22Rv1 (cell line): Measurements from ENCODE around the gene SVBP.

Experiments
- H3K27ac ChIP-seq: fragments of 450-650 bp; 2 replicates; pipeline ENCODE4 v1.5.1; 2017
- CTCF ChIP-seq: fragments of 450-650 bp; IDR thresholded peaks from 2 replicates; pipeline ENCODE4 v1.5.1; 2017; ENCODE audit warnings: mild to moderate bottlenecking
- ZFX ChIP-seq: fragments of 450-650 bp; IDR thresholded peaks from 2 replicates; pipeline ENCODE4 v1.6.1; 2017; ENCODE audit warnings: antibody characterized with exemption, borderline replicate concordance

Gene SVBP

GRCh38 chr1:42831273-42831672 lies 14.1 kb upstream of the SVBP start:
- no peak overlapping the region for H3K27ac ChIP-seq
- TF ChIP-seq ZFX (no peak), CTCF (no peak)

- H3K27ac ChIP-seq = no peak overlapping the region
- no peak for TF ChIP-seq ZFX
- no peak for TF ChIP-seq CTCF
These were observed 13.4 kb upstream of the SVBP start for GRCh38 chr1:42830631-42831030.

- TF ChIP-seq ZFX (no peak), CTCF (no peak)
- no peak overlapping the region for H3K27ac ChIP-seq
These were observed 8.0 kb upstream of the SVBP start for GRCh38 chr1:42825036-42825851.

GRCh38 chr1:42824481-42825035 lies 7.4 kb upstream of the SVBP start:
- TF ChIP-seq ZFX (no peak), CTCF (no peak)
- H3K27ac ChIP-seq = no peak overlapping the region

- no peak for TF ChIP-seq CTCF
- TF ChIP-seq ZFX = no peak
- H3K27ac ChIP-seq = no peak overlapping the region
These were observed 5.7 kb upstream of the SVBP start for GRCh38 chr1:42822800-42823392.

GRCh38 chr1:42821690-42822089 lies 4.5 kb upstream of the SVBP start:
- H3K27ac ChIP-seq = no peak overlapping the region
- TF ChIP-seq CTCF (no peak), ZFX (no peak)

- TF ChIP-seq CTCF (no peak), ZFX (no peak)
- no peak overlapping the region for H3K27ac ChIP-seq
These were observed 3.6 kb upstream of the SVBP start for GRCh38 chr1:42820813-42821212.
